H1 (cell line): ENCODE data around the gene KRT32. TPM values are rescaled to one million over a fixed set of nuclear protein-coding genes. Genes with fewer than 3 reads are reported as not detected.
A peak's percentile ranks its signal among the peaks of the same experiment; 100 is the strongest.

ENCODE experiments used
- CTCF ChIA-PET: fragments of 300-600 bp; sonication (Branson Sonifier 250); formaldehyde crosslinking; loops from one replicate; lab custom pipeline; 2021; ENCODE audit not compliant: partially characterized antibody; lab: Charles Lee
- POLR2A ChIA-PET: fragments of 300-600 bp; sonication (Branson Sonifier 250); formaldehyde crosslinking; loops from one replicate; lab custom pipeline; 2021; ENCODE audit warnings: inconsistent platforms; ENCODE audit not compliant: partially characterized antibody; lab: Charles Lee
- DNase-seq, 2 experiments: peaks; one replicate each; pipeline versions ENCODE4 v3.0.0 to v3.0.0-alpha.2; 2010 to 2022; ENCODE audit warnings: low spot score in 2 of 2, low read depth in 1 of 2, mixed read lengths in 1 of 2
- FAIRE-seq: peaks from 2 replicates; lab custom pipeline; 2011; peaks lifted over from hg19 to GRCh38; lab: Jason Lieb, UNC
- H2AFZ ChIP-seq: 2 replicates; pipeline ENCODE4 v1.8.1; 2012; ENCODE audit warnings: low read length, inconsistent platforms
- H2AK5ac ChIP-seq: 2 replicates; pipeline ENCODE4 v1.6.1; 2013; ENCODE audit warnings: low read depth, low read length
- H2BK120ac ChIP-seq: replicated peaks from 2 replicates; pipeline ENCODE3; 2013; ENCODE audit warnings: low read depth, low read length, inconsistent platforms
- H2BK12ac ChIP-seq: 2 replicates; pipeline ENCODE4 v1.6.1; 2013; ENCODE audit warnings: low read depth, low read length
- H2BK15ac ChIP-seq: 2 replicates; pipeline ENCODE4 v1.6.1; 2013; ENCODE audit warnings: low read length
- H2BK20ac ChIP-seq: 2 replicates; pipeline ENCODE4 v1.6.1; 2013; ENCODE audit warnings: low read length
- H2BK5ac ChIP-seq: 2 replicates; pipeline ENCODE4 v1.6.1; 2013; ENCODE audit warnings: low read depth, low read length
- H3K14ac ChIP-seq: 2 replicates; pipeline ENCODE4 v1.6.1; 2013; ENCODE audit warnings: inconsistent platforms; ENCODE audit not compliant: insufficient read length
- H3K18ac ChIP-seq: 2 replicates; pipeline ENCODE4 v1.6.1; 2013; ENCODE audit warnings: low read length; ENCODE audit errors: extremely low read depth
- H3K23ac ChIP-seq: 2 replicates; pipeline ENCODE4 v1.6.1; 2013; ENCODE audit warnings: inconsistent platforms; ENCODE audit not compliant: insufficient read length
- H3K23me2 ChIP-seq: 2 replicates; pipeline ENCODE4 v1.6.1; 2013; ENCODE audit warnings: low read depth, low read length
- H3K27ac ChIP-seq: 2 replicates; pipeline ENCODE4 v1.6.1; 2011; ENCODE audit warnings: low read depth, low read length, inconsistent platforms
- H3K27me3 ChIP-seq, 4 experiments: replicated peaks in 1 of 4; 1 replicate in 1 of 4; 2 replicates in 3 of 4; pipeline versions ENCODE4 v1.6.1 to v1.8.1; 2011 to 2013; ENCODE audit warnings: low read length in 3 of 4, mild to moderate bottlenecking in 3 of 4, inconsistent platforms in 2 of 4, mixed read lengths in 2 of 4, moderate library complexity in 1 of 4; ENCODE audit not compliant: control insufficient read depth in 3 of 4, insufficient read depth in 3 of 4; ENCODE audit errors: extremely low read depth in 1 of 4
- H3K36me3 ChIP-seq, 4 experiments: 2 replicates each; pipeline versions ENCODE4 v1.6.1 to v1.8.1; 2011 to 2013; ENCODE audit warnings: mild to moderate bottlenecking in 4 of 4, low read length in 3 of 4, moderate library complexity in 2 of 4, control low read depth in 1 of 4, inconsistent platforms in 1 of 4; ENCODE audit not compliant: insufficient read depth in 4 of 4, control insufficient read depth in 2 of 4
- H3K4ac ChIP-seq: replicated peaks from 2 replicates; pipeline ENCODE3; 2013; ENCODE audit warnings: low read length, low read depth, mixed read lengths, inconsistent platforms; ENCODE audit not compliant: insufficient read length
- H3K4me1 ChIP-seq, 4 experiments: replicated peaks in 1 of 4; 1 replicate in 1 of 4; 2 replicates in 3 of 4; pipeline versions ENCODE4 v1.6.1 to v1.8.1; 2011 to 2013; ENCODE audit warnings: low read length in 3 of 4, inconsistent platforms in 2 of 4, mixed read lengths in 1 of 4; ENCODE audit not compliant: insufficient read depth in 4 of 4, control insufficient read depth in 3 of 4
- H3K4me2 ChIP-seq, 2 experiments: 2 replicates each; pipeline versions ENCODE4 v1.6.1 to v1.8.1; 2011 to 2013; ENCODE audit warnings: low read depth in 2 of 2, low read length in 2 of 2, control low read depth in 1 of 2, inconsistent platforms in 1 of 2, mild to moderate bottlenecking in 1 of 2; ENCODE audit not compliant: insufficient read depth in 1 of 2
- H3K4me3 ChIP-seq, 4 experiments: fragments of 200-600, 300-600 bp in 1 of 4; sonication (generic), shearing (Covaris generic), sonication (Bioruptor Twin) in 1 of 4; 2 replicates each; pipeline versions ENCODE4 v1.5.1 to v1.8.1; 2011 to 2016; ENCODE audit warnings: low read length in 4 of 4, low read depth in 3 of 4, control low read depth in 2 of 4, inconsistent platforms in 2 of 4, mild to moderate bottlenecking in 2 of 4, mixed read lengths in 1 of 4, moderate library complexity in 1 of 4; ENCODE audit not compliant: insufficient read depth in 2 of 4; ENCODE audit errors: extremely low read depth in 1 of 4
- H3K56ac ChIP-seq: replicated peaks from 2 replicates; pipeline ENCODE3; 2013; ENCODE audit warnings: low read depth, mild to moderate bottlenecking, mixed read lengths, low read length, inconsistent platforms; ENCODE audit not compliant: insufficient read length
- H3K79me1 ChIP-seq: 2 replicates; pipeline ENCODE4 v1.6.1; 2013; ENCODE audit warnings: low read depth, low read length, control low read depth
- H3K79me2 ChIP-seq, 2 experiments: 2 replicates each; pipeline versions ENCODE4 v1.6.1 to v1.8.1; 2012 to 2013; ENCODE audit warnings: low read length in 2 of 2, mild to moderate bottlenecking in 2 of 2, inconsistent platforms in 1 of 2; ENCODE audit not compliant: insufficient read depth in 2 of 2, control insufficient read depth in 1 of 2
- H3K9ac ChIP-seq, 4 experiments: replicated peaks in 1 of 4; 1 replicate in 1 of 4; 2 replicates in 3 of 4; pipeline versions ENCODE4 v1.6.1 to v1.8.1; 2011 to 2013; ENCODE audit warnings: low read depth in 3 of 4, low read length in 3 of 4, control low read depth in 2 of 4, mild to moderate bottlenecking in 2 of 4, moderate library complexity in 2 of 4, inconsistent platforms in 1 of 4; ENCODE audit errors: extremely low read depth in 1 of 4
- H3K9me3 ChIP-seq, 2 experiments: 2 replicates each; pipeline versions ENCODE4 v1.6.1 to v1.8.1; 2012 to 2013; ENCODE audit warnings: mild to moderate bottlenecking in 2 of 2, moderate library complexity in 2 of 2, control low read depth in 1 of 2, inconsistent platforms in 1 of 2, low read depth in 1 of 2, low read length in 1 of 2, mixed read lengths in 1 of 2; ENCODE audit not compliant: insufficient read depth in 2 of 2
- H4K20me1 ChIP-seq, 2 experiments: replicated peaks in 1 of 2; 2 replicates each; pipeline versions ENCODE3 to v1.8.1; 2011 to 2013; ENCODE audit warnings: inconsistent platforms in 2 of 2, low read length in 2 of 2, mild to moderate bottlenecking in 1 of 2; ENCODE audit not compliant: insufficient read depth in 2 of 2, control insufficient read depth in 1 of 2
- H4K5ac ChIP-seq: 2 replicates; pipeline ENCODE4 v1.6.1; 2013; ENCODE audit warnings: low read length, low read depth, mixed read lengths, inconsistent platforms; ENCODE audit not compliant: insufficient read length
- H4K8ac ChIP-seq: 2 replicates; pipeline ENCODE4 v1.8.0; 2013; ENCODE audit warnings: mild to moderate bottlenecking, moderate library complexity, low read length, inconsistent platforms; ENCODE audit not compliant: insufficient read depth; ENCODE audit errors: extremely low read depth
- H4K91ac ChIP-seq: replicated peaks from 2 replicates; pipeline ENCODE3; 2013; ENCODE audit warnings: low read length, mixed read lengths, inconsistent platforms; ENCODE audit not compliant: insufficient read length
- CREB1 ChIP-seq: IDR thresholded peaks from 2 replicates; pipeline ENCODE4 v1.6.1; 2012; ENCODE audit warnings: inconsistent platforms
- RAD21 ChIP-seq, 2 experiments: IDR thresholded peaks in 1 of 2; conservative IDR thresholded peaks in 1 of 2; 2 replicates each; pipeline ENCODE4 v1.6.1; 2011; ENCODE audit warnings: low read depth in 2 of 2, low read length in 2 of 2, improper control_type of control experiment in 1 of 2, inconsistent platforms in 1 of 2, mild to moderate bottlenecking in 1 of 2, moderate library complexity in 1 of 2
- SP4 ChIP-seq: IDR thresholded peaks from 2 replicates; pipeline ENCODE4 v1.6.1; 2012; ENCODE audit warnings: low read length, inconsistent platforms
- TEAD4 ChIP-seq: IDR thresholded peaks from 2 replicates; pipeline ENCODE4 v1.6.1; 2012; ENCODE audit warnings: low read depth, low read length, inconsistent platforms, mixed read lengths
- YY1 ChIP-seq: IDR thresholded peaks from 2 replicates; pipeline ENCODE4 v1.6.1; 2011; ENCODE audit warnings: low read depth, mild to moderate bottlenecking, low read length
- WGBS, 2 experiments: shearing (Covaris generic) in 1 of 2; methylation state at CpG; one replicate each; pipeline versions ENCODE4 v1.1.6 to v1.1.7; 2013 to 2015; ENCODE audit warnings: low lambda C conversion rate in 2 of 2, mixed read lengths in 2 of 2, inconsistent platforms in 1 of 2, low coverage in 1 of 2, missing lambda C conversion rate in 1 of 2; ENCODE audit not compliant: insufficient replicate concordance in 2 of 2, insufficient coverage in 1 of 2, insufficient read length in 1 of 2; ENCODE audit errors: extremely low coverage in 1 of 2, missing lambda C conversion rate in 1 of 2; 5-methylcytosine and 5-hydroxymethylcytosine counted together
- polyA plus RNA-seq, 7 experiments: library from polyadenylated mRNA; depleted of rRNA in 3 of 7; stranded (reverse) in 5 of 7; unstranded in 2 of 7; fragments of >200 nt in 5 of 7; fragments of 200-250 nt in 2 of 7; gene quantifications; 1 replicate in 5 of 7; 2 replicates in 1 of 7; 4 replicates in 1 of 7; pipeline versions ENCODE4 v1.2.1 to v1.2.3, GENCODE V29; 2011 to 2013; ENCODE audit warnings: missing spikeins in 2 of 7, mixed read lengths in 2 of 7
- total RNA-seq: library from RNA; stranded (reverse); fragmentation: NEBNext Ultra II Directional; extraction: Animal tissue kit (Norgen Biotek cat#: 25700); gene quantifications from 2 replicates; pipeline ENCODE4 v1.2.1, GENCODE V29; 2021
- TF ChIP-seq, protein P1 (sequence below): IDR thresholded peaks from 2 replicates; pipeline ENCODE4 v1.6.1; 2011; ENCODE audit warnings: low read length, improper control_type of control experiment
- TF ChIP-seq, protein P2 (sequence below), 3 experiments: IDR thresholded peaks; 1 replicate in 2 of 3; 2 replicates in 1 of 3; pipeline versions ENCODE4 v1.5.1 to v1.6.1; 2011; ENCODE audit warnings: low read length in 3 of 3, mild to moderate bottlenecking in 3 of 3, inconsistent platforms in 2 of 3, low read depth in 1 of 3, moderate library complexity in 1 of 3; ENCODE audit not compliant: insufficient read depth in 1 of 3; ENCODE audit errors: control extremely low read depth in 1 of 3

Gene KRT32
- total and polyA plus RNA-seq, 2 of the 8 experiments (the other 6 are each of a cell fraction or from before 2014, with no cell fraction given): not detected

DNA sequence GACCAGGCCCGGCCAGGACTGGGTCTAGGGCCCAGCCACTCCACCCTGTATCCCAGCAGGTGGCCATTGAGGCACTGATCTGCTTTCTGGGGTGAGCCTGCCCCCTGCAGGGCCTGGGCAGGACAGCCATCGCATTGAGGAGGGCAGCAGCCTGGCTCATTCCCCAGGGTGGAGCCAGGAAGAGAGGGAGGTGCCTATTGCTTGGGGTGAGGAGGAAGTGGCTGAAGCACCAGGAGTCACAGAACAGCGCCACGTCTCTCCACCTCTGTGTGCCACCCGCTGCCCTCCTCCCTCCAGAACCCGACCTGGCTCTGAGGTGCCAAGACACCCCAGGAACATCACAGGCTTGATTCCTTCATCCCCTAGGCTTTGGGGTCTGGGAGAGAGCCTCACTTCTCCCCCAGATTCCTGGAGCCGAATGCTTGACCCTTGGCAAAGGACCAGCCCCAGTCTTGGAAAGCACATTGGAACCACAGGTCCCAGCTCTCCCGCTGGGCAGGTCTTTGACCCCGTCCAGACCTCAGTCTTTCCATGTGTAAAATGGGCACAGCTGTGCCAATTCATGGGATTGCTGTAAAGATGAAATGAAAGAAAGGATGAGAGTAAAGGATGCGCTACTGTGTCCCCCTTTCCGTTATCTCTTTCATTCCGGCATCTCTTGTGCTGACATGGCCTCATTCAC lies 29.8 kb upstream of the KRT32 start:
- ChIA-PET CTCF (interaction anchor here (0.7 to 33.9 kb wide), 19 partner anchors 8 to 638 kb away, joined by 3 to 427 read pairs (median 6); partner anchors contain the start of genes KRT13, KRT19, KRT35 and KRT36), POLR2A (interaction anchor here (1.7 to 3.7 kb wide), 6 partner anchors 13 to 52 kb away, joined by 4 to 19 read pairs (median 7); partner anchors contain the start of gene KRT19)
- Histone ChIP-seq H3K18ac (0 out of 2 replicates have a peak overlapping the region, but pooled peaks have one; percentile 13), H3K23me2 (no peaks in the 10 kb centered on the region), H3K4me1 (peaks cover 0 to 19% (median 12%) of the 10 kb centered on the region in 4 experiments; a peak in 6 of 7 replicates), H2BK20ac (peak overlapping the region; percentile 48), H3K23ac (no peak overlapping the region), H3K4me2 (no peak overlapping the region; a peak in 1 of 4 replicates), H2BK15ac (0 out of 2 replicates have a peak overlapping the region, but pooled peaks have one; percentile 18), H2AK5ac (no peak overlapping the region), H3K9ac (no peak overlapping the region), H4K8ac (peak overlapping the region; percentile 22; the same call in 1 of the 2 replicates), H3K4ac (peak overlapping the region; percentile 58), H2BK12ac (peak overlapping the region; percentile 87; the same call in 1 of the 2 replicates), H4K91ac (peak overlapping the region; percentile 75), H3K56ac (no peak overlapping the region), H3K27me3 (no peaks in the 10 kb centered on the region), H3K4me3 (no peak overlapping the region), H3K14ac (no peak overlapping the region), H2BK5ac (0 out of 2 replicates have a peak overlapping the region, but pooled peaks have one; percentile 39), H2BK120ac (no peak overlapping the region), H3K79me1 (no peaks in the 10 kb centered on the region), H4K5ac (no peak overlapping the region), H3K79me2 (no peaks in the 10 kb centered on the region), H3K27ac (no peak overlapping the region), H4K20me1 (no peaks in the 10 kb centered on the region), H2AFZ (peak overlapping the region; percentile 74), H3K36me3 (no peaks in the 10 kb centered on the region), H3K9me3 (no peaks in the 10 kb centered on the region)
- FAIRE-seq (no peak), DNase-seq (peak; percentile 68 to 84)
- 78% methylated on average over 12 of the region's 12 CpGs; no CpG with 5 or more reads in 1 of the 2 experiments for WGBS, 2 experiments
- TF ChIP-seq, protein P1, sequence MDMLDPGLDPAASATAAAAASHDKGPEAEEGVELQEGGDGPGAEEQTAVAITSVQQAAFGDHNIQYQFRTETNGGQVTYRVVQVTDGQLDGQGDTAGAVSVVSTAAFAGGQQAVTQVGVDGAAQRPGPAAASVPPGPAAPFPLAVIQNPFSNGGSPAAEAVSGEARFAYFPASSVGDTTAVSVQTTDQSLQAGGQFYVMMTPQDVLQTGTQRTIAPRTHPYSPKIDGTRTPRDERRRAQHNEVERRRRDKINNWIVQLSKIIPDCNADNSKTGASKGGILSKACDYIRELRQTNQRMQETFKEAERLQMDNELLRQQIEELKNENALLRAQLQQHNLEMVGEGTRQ: no peak
- no peak for TF ChIP-seq SP4
- no peak for TF ChIP-seq CREB1
- peak; percentile 80 to 92 for TF ChIP-seq RAD21 (IDR thresholded peaks at IDR 0.05 in 1 of 2, conservative IDR thresholded peaks at IDR 0.05 in 1 of 2; ENCODE audit: low read depth in 2 of 2, low read length in 2 of 2)
- peak; percentile 52; the same call in 1 of the 2 replicates for TF ChIP-seq YY1
- TF ChIP-seq, protein P2, sequence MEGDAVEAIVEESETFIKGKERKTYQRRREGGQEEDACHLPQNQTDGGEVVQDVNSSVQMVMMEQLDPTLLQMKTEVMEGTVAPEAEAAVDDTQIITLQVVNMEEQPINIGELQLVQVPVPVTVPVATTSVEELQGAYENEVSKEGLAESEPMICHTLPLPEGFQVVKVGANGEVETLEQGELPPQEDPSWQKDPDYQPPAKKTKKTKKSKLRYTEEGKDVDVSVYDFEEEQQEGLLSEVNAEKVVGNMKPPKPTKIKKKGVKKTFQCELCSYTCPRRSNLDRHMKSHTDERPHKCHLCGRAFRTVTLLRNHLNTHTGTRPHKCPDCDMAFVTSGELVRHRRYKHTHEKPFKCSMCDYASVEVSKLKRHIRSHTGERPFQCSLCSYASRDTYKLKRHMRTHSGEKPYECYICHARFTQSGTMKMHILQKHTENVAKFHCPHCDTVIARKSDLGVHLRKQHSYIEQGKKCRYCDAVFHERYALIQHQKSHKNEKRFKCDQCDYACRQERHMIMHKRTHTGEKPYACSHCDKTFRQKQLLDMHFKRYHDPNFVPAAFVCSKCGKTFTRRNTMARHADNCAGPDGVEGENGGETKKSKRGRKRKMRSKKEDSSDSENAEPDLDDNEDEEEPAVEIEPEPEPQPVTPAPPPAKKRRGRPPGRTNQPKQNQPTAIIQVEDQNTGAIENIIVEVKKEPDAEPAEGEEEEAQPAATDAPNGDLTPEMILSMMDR (IDR thresholded peaks at IDR 0.05; ENCODE audit: control extremely low read depth in 1 of 3, insufficient read depth in 1 of 3, low read depth in 1 of 3, low read length in 3 of 3): peak; percentile 82 to 94 (median 88)
- no peak for TF ChIP-seq TEAD4
